CD14-positive monocyte (primary cell): ENCODE data around the gene ZNF384. TPM values are rescaled to one million over a fixed set of nuclear protein-coding genes. Genes with fewer than 3 reads are reported as not detected.
"Not testable (repeated sequence)": the region's sequence is repeated elsewhere in the genome, so short reads cannot be mapped to it uniquely, and the experiment has no call there.

Experiments used
- DNase-seq, 3 donors: peaks; one replicate each; pipeline ENCODE4 v3.0.0-alpha.2; 2011 to 2022
- H2AFZ ChIP-seq: 2 replicates; pipeline ENCODE4 v1.6.0; 2012; ENCODE audit warnings: mild to moderate bottlenecking, low read depth, low read length, inconsistent platforms; ENCODE audit not compliant: insufficient read depth, poor library complexity, severe bottlenecking
- H3K27ac ChIP-seq, 2 donors: 1 replicate in 1 of 2; 2 replicates in 1 of 2; pipeline ENCODE4 v1.5.1; 2012 to 2013; ENCODE audit warnings: low read length in 2 of 2, control low read depth in 1 of 2, inconsistent platforms in 1 of 2, low read depth in 1 of 2, mild to moderate bottlenecking in 1 of 2
- H3K27me3 ChIP-seq, 2 donors: one replicate each; pipeline versions ENCODE4 v1.6.0 to v1.6.1; 2011 to 2013; ENCODE audit warnings: low read length in 2 of 2; ENCODE audit not compliant: control insufficient read depth in 2 of 2, insufficient read depth in 2 of 2
- H3K36me3 ChIP-seq, 2 donors: replicated peaks in 1 of 2; 1 replicate in 1 of 2; 2 replicates in 1 of 2; pipeline versions ENCODE4 v1.5.1 to v1.6.1; 2012 to 2013; ENCODE audit warnings: low read length in 2 of 2, control low read depth in 1 of 2, inconsistent platforms in 1 of 2, mild to moderate bottlenecking in 1 of 2; ENCODE audit not compliant: insufficient read depth in 2 of 2, control insufficient read depth in 1 of 2
- H3K4me1 ChIP-seq, 2 donors: 1 replicate in 1 of 2; 2 replicates in 1 of 2; pipeline versions ENCODE4 v1.5.1 to v1.6.1; 2012 to 2013; ENCODE audit warnings: low read length in 2 of 2, control low read depth in 1 of 2, inconsistent platforms in 1 of 2, mild to moderate bottlenecking in 1 of 2, moderate library complexity in 1 of 2; ENCODE audit not compliant: insufficient read depth in 2 of 2, control insufficient read depth in 1 of 2
- H3K4me2 ChIP-seq: replicated peaks from 2 replicates; pipeline ENCODE3; 2012; ENCODE audit warnings: low read length, moderate library complexity, mild to moderate bottlenecking; ENCODE audit not compliant: poor library complexity, severe bottlenecking; ENCODE audit errors: extremely low read depth
- H3K4me3 ChIP-seq, 3 experiments: fragments of 200-600 bp in 1 of 3; sonication (generic) in 1 of 3; replicated peaks in 1 of 3; 1 replicate in 2 of 3; 2 replicates in 1 of 3; pipeline ENCODE4 v1.5.1; 2011 to 2013; ENCODE audit warnings: low read length in 3 of 3, mild to moderate bottlenecking in 3 of 3, control low read depth in 2 of 3, low read depth in 2 of 3, inconsistent platforms in 1 of 3, moderate library complexity in 1 of 3
- H3K79me2 ChIP-seq: 2 replicates; pipeline ENCODE4 v1.6.0; 2012; ENCODE audit warnings: mild to moderate bottlenecking, control low read depth, inconsistent platforms, low read length, moderate library complexity; ENCODE audit not compliant: insufficient read depth
- H3K9ac ChIP-seq: 2 replicates; pipeline ENCODE4 v1.6.0; 2017; ENCODE audit warnings: low read length, mild to moderate bottlenecking; ENCODE audit not compliant: insufficient read depth, poor library complexity, severe bottlenecking
- H3K9me3 ChIP-seq, 2 donors: replicated peaks in 1 of 2; 1 replicate in 1 of 2; 2 replicates in 1 of 2; pipeline versions ENCODE4 v1.5.1 to v1.6.1; 2012 to 2013; ENCODE audit warnings: low read length in 2 of 2, control low read depth in 1 of 2; ENCODE audit not compliant: control insufficient read depth in 1 of 2, insufficient read depth in 1 of 2
- H4K20me1 ChIP-seq: 2 replicates; pipeline ENCODE4 v1.6.0; 2012; ENCODE audit warnings: mild to moderate bottlenecking, low read length, control low read depth, moderate library complexity; ENCODE audit not compliant: insufficient read depth
- H3K27ac Mint-ChIP-seq, 7 donors: one replicate each; pipeline ENCODE4 v1.8.0; 2020; ENCODE audit warnings: mild to moderate bottlenecking in 7 of 7, mixed read lengths in 7 of 7, moderate library complexity in 6 of 7, inconsistent platforms in 2 of 7
- H3K27me3 Mint-ChIP-seq, 3 donors: one replicate each; pipeline ENCODE4 v1.8.0; 2021 to 2022; ENCODE audit warnings: low read depth in 3 of 3, mild to moderate bottlenecking in 3 of 3, mixed read lengths in 3 of 3, moderate library complexity in 3 of 3, inconsistent platforms in 1 of 3
- H3K36me3 Mint-ChIP-seq, 2 donors: one replicate each; pipeline ENCODE4 v1.8.0; 2020; ENCODE audit warnings: mixed read lengths in 2 of 2, inconsistent platforms in 1 of 2, mild to moderate bottlenecking in 1 of 2
- H3K4me1 Mint-ChIP-seq: one replicate; pipeline ENCODE4 v1.8.0; 2020; ENCODE audit warnings: mild to moderate bottlenecking, mixed read lengths
- H3K4me3 Mint-ChIP-seq, 2 donors: one replicate each; pipeline ENCODE4 v1.8.0; 2020; ENCODE audit warnings: mild to moderate bottlenecking in 2 of 2, mixed read lengths in 2 of 2, moderate library complexity in 1 of 2
- H3K9me3 Mint-ChIP-seq, 7 donors: one replicate each; pipeline ENCODE4 v1.8.0; 2020 to 2022; ENCODE audit warnings: mixed read lengths in 7 of 7, mild to moderate bottlenecking in 6 of 7, moderate library complexity in 6 of 7, inconsistent platforms in 2 of 7
- WGBS: methylation state at CpG from one replicate; pipeline ENCODE4 v1.1.5; 2013; ENCODE audit warnings: missing lambda C conversion rate; ENCODE audit not compliant: insufficient coverage; 5-methylcytosine and 5-hydroxymethylcytosine counted together
- intact Hi-C, 2 donors: fragments of 100-400 bp; cut with micrococcal nuclease; formaldehyde crosslinking; loops; one replicate each; pipeline versions ENCODE4 v1.15.0 to v1.15.1; 2023
- polyA plus RNA-seq, 3 donors: library from polyadenylated mRNA; depleted of rRNA in 1 of 3; unstranded in 2 of 3; stranded (reverse) in 1 of 3; fragments of 300-500 nt in 2 of 3; fragments of >200 nt in 1 of 3; fragmentation: Illumina TruSeq in 2 of 3; gene quantifications; 1 replicate in 2 of 3; 2 replicates in 1 of 3; pipeline ENCODE4 v1.2.3, GENCODE V29; 2012 to 2021
- TF ChIP-seq, protein P1 (sequence below): fragments of 200-600 bp; IDR thresholded peaks from one replicate; pipeline ENCODE4 v1.8.0; 2022; ENCODE audit warnings: antibody characterized with exemption, mild to moderate bottlenecking

Gene ZNF384
- polyA plus RNA-seq, 3 donors, result 9.6 to 87.0 (median 10.9) TPM

DNA sequence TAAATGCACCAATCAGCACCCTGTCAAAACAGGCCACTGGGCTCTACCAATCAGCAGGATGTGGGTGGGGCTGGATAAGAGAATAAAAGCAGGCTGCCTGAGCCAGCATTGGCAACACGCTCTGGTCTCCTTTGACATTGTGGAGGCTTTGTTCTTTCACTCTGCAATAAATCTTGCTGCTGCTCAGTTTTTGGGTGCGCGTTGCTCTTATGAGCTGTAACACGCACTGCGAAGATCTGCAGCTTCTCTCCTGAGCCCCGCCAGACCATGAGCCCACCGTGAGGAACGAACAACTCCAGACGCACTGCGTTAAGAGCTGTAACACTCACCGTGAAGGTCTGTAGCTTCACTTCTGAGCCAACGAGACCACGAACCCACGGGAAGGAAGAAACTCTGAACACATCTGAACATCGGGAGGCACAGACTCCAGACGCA is 19.8 kb upstream of the ZNF384 start:
- Mint-ChIP-seq H3K27me3 (peaks cover 31 to 43% (median 34%) of the 10 kb centered on the region in 3 donors), H3K4me1 (peaks cover 5% of the 10 kb centered on the region), H3K27ac (no peak overlapping the region), H3K36me3 (no peaks in the 10 kb centered on the region), H3K9me3 (peaks cover 0 to 7% (median 0%) of the 10 kb centered on the region in 7 donors), H3K4me3 (peak overlapping the region; percentile 21 to 22)
- Histone ChIP-seq H3K4me2 (no peak overlapping the region), H3K9ac (no peak overlapping the region), H2AFZ (peak overlapping the region; percentile 29), H3K27me3 (peaks cover 3 to 13% of the 10 kb centered on the region in 2 donors), H3K27ac (no peak overlapping the region), H3K9me3 (no peaks in the 10 kb centered on the region), H3K36me3 (no peaks in the 10 kb centered on the region), H4K20me1 (no peaks in the 10 kb centered on the region), H3K79me2 (no peaks in the 10 kb centered on the region), H3K4me1 (no peaks in the 10 kb centered on the region), H3K4me3 (no peak overlapping the region)
- 48% methylated on average over 15 of the region's 16 CpGs for WGBS
- TF ChIP-seq, protein P1, sequence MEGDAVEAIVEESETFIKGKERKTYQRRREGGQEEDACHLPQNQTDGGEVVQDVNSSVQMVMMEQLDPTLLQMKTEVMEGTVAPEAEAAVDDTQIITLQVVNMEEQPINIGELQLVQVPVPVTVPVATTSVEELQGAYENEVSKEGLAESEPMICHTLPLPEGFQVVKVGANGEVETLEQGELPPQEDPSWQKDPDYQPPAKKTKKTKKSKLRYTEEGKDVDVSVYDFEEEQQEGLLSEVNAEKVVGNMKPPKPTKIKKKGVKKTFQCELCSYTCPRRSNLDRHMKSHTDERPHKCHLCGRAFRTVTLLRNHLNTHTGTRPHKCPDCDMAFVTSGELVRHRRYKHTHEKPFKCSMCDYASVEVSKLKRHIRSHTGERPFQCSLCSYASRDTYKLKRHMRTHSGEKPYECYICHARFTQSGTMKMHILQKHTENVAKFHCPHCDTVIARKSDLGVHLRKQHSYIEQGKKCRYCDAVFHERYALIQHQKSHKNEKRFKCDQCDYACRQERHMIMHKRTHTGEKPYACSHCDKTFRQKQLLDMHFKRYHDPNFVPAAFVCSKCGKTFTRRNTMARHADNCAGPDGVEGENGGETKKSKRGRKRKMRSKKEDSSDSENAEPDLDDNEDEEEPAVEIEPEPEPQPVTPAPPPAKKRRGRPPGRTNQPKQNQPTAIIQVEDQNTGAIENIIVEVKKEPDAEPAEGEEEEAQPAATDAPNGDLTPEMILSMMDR, result no peak
- no peak for DNase-seq
- intact Hi-C loops, result no loop called here

DNA sequence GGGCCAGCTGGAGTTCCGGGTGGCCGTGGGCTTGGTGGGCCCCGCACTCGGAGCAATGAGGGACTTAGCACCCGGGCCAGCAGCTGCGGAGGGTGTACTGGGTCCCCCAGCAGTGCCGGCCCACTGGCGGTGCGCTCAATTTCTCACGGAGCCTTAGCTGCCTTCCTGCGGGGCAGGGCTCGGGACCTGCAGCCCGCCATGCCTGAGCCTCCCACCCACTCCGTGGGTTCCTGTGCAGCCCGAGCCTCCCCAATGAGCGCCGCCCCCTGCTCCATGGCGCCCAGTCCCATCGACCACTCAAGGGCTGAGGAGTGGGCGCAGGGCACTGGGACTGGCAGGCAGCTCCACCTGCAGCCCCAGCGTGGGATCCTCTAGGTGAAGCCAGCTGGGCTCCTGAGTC is 19.2 kb upstream of the ZNF384 start:
- H3K4me3 Mint-ChIP-seq, H3K79me2 ChIP-seq, H3K4me2 ChIP-seq, H3K4me3 ChIP-seq, H3K27ac Mint-ChIP-seq, H3K9ac ChIP-seq, H3K27ac ChIP-seq, H4K20me1 ChIP-seq, H3K36me3 Mint-ChIP-seq, H3K36me3 ChIP-seq, intact Hi-C loops, H3K9me3 ChIP-seq, DNase-seq, H3K9me3 Mint-ChIP-seq, H2AFZ ChIP-seq, H3K4me1 Mint-ChIP-seq, H3K4me1 ChIP-seq: not testable (repeated sequence)
- H3K27me3 Mint-ChIP-seq, result peaks cover 36 to 48% (median 39%) of the 10 kb centered on the region in 3 donors
- WGBS, result 96% methylated on average over 17 of the region's 21 CpGs
- peaks cover 3 to 19% of the 10 kb centered on the region in 2 donors for H3K27me3 ChIP-seq
